NCI-H2171 (cell line): ENCODE results near the gene SHC2.
"Not testable (repeated sequence)": the region's sequence is repeated elsewhere in the genome, so short reads cannot be mapped to it uniquely, and the experiment has no call there.

Experiments used
- DNase-seq: peaks from one replicate; lab custom pipeline; 2025; lab: John Stamatoyannopoulos, UW

The SHC2 gene

DNA sequence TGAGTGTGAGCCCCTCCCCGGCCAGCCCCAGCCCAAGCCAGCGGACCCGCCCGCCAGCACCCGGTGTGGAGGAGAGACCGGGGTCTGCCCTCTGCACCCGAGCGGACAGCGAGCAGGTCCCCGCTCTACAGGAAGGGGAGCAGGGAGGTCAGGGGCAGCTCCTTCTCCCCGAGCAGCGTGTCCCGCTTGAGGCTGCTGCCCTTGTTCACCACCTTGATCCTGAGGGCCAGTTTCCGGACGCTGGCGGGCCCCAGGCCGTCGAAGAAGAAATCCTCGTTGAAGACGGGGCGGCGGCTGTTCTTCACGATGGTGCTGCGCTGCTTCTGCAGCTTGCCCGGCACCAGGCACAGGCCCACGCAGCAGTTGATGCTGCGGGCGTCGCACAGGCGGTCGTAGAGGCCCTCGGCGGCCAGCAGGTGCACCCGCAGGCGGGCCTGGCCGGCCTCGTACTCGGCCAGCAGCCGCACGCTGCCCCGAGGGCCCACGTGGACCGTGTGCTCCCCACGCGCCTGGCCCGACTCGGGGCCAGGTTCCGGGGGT is 53.8 kb downstream of the SHC2 start:
- no peak for DNase-seq

DNA sequence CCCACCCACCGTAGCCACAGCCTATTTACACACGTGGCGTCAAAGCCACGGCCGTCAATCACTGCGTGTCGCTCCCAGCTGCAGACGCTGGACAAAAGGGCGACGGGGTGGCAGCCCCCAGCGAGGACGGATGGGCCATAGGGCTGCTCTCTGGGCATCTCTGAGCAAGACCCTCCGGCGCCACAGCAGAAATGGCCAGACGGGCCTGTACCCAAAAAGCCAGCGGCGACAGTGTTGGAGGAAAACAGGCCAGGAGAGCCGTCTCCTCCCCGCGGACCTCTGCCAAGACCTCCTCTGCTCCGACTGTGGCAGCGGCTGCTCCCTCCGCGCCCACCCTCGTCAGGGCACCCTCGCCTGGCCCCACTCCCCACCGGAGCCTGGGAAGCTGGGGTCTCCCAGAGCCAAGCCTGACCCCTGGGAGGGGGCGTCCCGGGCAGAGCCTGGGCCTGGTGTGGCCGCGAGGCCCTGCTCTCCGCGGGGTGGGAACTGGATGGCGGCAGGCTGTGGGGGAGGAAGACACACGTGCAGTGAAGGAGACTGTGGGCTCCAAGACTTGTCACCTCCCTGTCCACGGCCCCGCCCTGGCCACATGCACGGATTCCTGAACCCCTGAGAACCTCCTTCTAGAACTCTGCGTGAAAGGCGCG is 54.6 kb downstream of the SHC2 start:
- DNase-seq, result no peak

DNA sequence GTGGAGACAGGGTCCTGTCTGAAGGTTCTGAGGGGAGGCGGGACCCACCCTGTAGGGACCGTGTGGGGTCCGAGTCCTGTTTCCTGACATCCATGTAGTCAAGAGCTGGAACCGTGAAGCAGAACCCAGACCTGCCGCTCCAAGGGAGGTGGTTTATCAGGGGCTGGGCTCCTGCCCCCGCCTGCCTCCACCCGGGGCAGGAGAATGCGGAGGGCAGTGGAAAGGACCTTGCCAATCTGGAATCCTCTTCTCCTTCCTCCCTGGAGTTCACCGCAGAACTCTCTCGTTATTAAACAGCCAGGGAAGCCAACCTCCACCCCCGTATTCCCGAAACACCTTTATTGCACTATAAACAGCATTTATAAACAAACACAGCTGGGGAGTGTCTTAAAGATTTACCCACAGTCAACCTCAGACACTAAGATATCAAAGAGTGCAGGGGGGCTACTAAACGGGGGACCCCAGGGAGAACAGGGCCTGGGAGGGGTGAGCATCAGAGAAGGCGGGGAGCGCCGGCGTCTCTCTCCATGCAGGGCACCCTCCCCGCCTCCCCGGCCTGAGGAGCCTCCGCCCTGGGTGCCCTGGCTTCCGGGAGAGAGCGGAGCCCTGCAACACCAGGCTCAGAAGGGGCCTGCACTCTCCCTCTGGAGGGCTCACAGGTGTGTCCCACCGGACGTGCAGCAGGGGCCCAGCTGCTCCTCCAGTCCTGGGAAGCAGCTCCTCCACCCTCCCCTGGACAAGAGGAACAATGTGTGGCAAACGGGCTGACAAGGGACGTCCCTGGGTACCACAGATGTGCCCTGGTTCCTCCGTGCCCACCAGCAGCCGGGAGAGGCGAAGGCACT is 55.5 kb downstream of the SHC2 start:
- no peak for DNase-seq

DNA sequence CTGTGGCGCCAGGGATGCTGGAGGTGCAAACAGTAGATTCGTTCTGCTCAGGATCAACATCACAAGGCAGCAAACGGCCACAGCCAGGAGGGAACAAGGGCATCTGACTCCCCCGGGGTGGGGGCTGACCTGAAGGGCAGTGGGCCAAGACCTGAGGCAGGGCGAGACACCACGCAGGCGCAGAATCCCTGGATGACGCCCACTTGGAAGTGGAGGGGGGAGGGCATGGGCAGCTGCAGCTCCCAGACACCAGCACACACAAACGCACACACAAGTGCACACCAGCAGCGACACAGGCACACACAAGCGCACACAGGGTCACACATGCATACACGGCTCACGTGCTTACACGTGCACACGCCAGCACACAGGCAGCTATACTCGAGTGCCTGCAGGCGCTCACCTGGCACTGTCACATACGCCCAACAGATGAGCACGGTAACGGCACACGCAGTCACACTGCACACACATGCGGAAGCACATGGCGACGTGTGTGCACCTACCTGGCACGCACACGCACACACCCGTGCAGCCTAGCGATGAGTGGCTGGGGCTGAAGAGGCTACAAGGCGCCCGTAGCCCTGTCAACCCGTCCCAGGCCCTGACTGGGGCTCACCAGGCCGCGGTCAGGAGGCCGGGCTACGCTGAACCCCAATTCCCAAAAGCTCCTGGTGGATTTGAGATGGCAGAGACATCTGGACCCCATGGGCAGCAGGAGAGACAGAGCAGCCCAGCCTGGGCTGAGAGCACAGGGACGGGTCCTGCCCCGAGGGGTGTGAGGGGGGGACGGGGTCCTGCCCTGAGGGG is 57.4 kb downstream of the SHC2 start:
- DNase-seq, result no peak

DNA sequence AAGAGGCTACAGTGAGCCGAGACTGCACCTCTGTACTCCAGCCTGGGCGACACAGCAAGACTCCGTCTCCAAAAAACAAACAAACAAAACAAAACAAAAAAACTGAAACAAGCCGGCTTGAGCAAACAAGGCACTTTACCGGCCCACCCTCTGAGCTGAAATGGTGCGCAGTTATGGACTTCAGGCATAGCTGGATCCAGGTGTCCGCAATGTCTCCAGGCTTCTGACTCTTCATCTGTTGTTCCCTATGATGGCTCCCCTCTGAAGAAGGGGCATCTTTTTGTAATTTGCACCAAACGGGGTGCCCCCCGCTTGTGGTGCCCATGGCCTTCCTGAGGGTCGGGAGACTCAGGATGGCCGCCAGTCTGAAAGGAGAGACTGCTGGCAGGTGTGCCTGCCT is 58.0 kb downstream of the SHC2 start:
- no peak for DNase-seq

DNA sequence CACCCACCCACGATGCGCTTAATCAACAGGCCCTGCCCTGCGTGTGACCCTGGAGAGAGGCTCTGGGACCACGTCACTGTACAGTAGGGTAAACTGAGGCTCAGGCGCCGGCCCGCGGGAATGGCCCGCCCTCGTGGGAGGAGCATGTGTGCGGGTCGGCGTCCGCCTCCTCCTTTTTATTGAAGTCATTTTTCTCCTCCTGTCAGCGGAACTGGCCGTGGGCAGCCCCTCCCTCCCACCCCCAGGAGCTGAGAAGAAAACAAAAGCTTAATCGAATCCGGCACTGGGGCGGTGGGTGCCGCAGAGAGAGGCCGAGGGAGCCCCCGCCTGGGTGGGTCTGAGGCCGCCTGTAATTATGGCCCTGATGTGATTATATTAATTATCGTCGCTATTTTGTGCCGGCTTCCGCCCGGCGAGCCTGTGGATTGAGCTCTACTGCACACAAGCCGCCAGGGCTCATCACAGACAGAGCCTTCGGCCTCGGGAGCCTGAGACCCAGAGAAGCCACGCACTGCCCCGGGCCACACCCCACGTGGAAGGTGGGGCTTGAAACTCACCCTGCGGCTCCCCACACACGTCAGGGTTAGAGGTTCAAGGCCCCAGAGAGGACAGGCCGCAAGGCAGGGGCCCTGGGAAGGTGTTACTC is 58.8 kb downstream of the SHC2 start:
- DNase-seq, result no peak

DNA sequence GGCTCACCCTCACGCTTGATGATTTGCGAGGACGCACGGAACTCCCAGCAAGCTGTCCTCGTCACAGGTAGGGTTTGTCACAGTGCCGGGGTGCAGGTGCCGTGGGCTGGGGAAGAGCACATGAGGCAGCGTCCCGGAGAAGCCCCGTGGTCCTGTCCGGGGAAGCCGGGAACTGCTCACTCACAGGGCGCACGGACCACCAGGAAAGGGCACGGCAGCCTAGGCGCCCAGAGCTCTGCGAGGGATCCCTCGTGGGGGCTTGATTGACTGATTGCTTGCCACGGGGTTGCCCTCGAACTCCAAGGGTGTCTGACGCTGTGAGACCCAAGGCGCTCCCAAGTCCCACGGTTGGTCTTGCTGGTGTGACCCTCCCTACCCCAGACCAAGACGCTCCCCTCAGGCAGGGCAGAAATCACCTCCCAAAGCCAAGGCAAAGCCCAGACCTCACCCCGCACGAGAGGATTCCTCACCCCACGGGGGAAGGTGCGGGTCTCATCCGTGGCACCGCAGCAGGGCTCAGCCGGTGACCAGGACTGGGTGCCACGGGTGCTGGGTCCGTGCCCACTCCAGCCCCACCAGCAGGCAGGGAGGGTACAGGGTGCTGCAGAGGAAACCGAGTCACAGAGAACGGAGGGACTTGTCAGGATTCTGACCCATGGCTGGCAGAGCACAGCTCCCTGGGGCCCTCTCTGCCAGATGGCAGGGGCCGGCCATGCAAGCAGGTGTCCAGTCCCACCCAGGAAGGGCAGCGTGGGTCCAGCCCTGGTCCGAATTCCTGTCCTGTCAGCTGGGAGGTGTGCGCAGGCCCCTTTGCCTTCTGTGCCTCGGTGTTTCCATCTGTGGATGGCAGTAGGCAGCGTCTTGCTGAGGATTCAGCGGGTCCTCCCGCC is 59.6 kb downstream of the SHC2 start:
- no peak for DNase-seq

DNA sequence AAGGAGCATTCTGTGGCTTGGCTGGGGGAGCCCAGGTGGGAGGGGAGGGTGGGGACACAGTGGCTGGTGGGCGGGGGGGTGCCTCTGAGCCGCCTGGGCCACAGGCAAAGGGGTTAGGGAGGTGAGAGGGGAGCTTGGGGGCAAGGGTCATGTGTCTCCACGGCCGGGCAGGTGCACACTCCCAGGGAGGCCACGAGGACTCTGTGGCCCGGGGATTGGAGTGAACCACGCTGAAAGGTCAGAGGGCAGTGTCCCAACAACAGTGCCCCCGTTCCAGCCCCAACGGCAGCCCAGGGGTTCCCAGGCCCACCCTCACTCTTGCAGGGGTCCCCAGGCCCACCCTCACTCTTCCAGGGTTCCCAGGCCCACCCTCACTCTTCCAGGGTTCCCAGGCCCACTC is 61.5 kb downstream of the SHC2 start:
- DNase-seq, result no peak

DNA sequence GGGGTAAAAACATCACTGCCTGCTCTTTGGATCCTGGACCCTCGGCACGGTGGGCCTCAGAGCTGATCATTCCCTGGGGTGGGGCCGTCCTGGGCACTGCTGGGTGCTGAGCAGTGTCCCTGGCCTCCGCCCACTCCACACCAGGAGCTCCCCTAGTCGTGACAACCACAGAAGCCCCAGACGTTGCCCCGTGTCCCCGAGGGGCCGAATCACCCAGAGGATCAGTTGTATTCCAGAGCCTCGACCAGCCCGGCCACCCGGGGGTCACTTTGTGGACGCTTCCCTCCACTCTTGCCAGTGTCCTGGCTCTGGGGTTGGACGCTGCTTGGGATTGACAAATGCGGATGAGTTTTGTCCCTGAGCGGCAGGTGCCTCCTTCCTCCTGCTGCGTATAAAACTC is 62.1 kb downstream of the SHC2 start:
- no peak for DNase-seq

DNA sequence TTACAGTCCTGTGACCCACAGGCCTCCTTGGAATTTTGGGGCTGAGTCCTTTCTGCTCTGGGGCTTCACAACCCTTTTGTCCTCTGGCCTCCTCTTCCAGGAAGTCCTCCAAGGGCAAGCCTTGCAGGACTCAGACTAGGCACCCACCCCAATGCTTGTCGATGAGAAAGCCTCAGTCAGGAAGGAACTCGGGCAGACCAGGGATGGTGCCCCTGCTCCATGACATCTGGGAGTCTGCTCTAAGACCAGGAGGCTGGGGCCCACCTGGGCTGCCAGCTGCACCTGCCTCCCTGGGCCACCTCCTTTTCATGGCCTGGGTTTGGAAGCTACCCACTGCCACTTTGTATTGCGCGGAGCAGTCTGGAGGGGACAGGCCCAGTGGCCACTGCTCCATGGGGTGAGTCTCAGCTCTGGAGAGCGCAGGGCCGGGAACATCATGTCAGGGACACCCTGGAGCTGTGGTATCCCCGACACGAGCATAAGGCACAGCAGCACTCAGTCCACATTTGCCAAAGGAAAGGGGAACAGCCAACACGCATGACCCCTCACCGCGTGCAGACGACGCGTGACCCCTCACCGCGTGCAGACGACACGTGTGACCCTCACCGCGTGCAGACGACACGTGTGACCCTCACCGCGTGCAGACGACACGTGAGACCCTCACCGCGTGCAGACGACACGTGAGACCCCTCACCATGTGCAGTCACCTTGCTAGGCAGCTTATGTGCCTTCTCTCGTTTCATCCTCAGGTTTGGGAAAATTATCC is 62.7 kb downstream of the SHC2 start:
- no peak for DNase-seq

DNA sequence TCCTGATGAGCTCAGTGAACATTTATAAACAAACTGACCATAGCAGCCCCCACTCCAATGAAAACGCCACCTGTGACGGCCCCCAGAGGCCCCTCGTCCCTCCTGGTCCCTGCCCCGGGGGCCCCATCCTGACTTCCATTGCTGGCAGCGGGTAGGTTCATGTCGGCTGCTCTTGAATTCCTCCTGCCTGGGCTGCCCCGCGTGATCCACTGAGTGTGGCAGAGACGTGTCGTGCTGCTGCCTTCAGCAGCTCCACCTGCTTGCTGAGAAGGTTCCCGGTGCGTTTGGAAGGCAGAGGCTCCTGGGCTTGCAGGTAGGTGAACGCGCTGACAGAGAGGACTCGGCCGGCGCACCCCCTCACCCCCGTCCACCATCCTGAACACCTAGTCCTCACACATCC is 63.5 kb downstream of the SHC2 start:
- no peak for DNase-seq

DNA sequence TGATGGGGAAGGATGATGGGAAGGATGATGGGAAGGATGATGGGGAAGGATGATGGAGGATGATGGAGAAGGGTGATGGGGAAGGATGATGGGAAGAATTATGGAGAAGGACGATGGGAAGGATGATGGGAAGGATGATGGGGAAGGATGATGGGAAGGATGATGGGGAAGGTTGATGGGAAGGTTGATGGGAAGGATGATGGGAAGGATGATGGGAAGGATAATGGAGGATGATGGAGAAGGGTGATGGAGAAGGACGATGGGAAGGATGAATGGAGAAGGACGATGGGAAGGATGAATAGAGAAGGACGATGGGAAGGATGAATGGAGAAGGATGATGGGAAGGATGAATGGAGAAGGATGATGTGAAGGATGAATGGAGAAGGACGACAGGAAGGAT is 65.4 kb downstream of the SHC2 start:
- no peak for DNase-seq

DNA sequence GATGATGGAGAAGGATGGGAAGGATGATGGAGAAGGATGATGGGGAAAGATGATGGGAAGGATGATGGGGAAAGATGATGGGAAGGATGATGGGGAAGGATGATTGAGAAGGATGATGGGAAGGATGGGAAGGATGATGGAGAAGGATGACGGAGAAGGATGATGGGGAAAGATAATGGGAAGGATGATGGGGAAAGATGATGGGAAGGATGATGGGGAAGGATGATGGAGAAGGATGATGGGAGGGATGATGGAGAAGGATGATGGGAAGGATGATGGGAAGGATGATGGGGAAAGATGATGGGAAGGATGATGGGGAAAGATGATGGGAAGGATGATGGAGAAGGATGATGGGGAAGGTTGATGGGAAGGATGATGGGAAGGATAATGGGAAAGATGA is 66.0 kb downstream of the SHC2 start:
- DNase-seq, result not testable (repeated sequence)

DNA sequence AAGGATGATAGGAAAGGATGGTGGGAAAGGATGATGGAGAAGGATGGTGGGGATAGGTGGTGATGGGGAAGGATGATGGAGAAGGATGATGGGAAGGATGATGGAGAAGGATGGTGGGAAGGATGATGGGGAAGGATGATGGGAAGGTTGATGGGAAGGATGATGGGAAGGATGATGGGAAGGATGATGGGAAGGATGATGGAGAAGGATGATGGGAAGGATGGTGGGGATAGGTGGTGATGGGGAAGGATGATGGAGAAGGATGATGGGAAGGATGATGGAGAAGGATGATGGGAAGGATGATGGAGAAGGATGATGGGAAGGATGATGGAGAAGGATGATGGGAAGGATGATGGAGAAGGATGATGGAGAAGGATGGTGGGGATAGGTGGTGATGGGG is 67.3 kb downstream of the SHC2 start:
- DNase-seq, result not testable (repeated sequence)

DNA sequence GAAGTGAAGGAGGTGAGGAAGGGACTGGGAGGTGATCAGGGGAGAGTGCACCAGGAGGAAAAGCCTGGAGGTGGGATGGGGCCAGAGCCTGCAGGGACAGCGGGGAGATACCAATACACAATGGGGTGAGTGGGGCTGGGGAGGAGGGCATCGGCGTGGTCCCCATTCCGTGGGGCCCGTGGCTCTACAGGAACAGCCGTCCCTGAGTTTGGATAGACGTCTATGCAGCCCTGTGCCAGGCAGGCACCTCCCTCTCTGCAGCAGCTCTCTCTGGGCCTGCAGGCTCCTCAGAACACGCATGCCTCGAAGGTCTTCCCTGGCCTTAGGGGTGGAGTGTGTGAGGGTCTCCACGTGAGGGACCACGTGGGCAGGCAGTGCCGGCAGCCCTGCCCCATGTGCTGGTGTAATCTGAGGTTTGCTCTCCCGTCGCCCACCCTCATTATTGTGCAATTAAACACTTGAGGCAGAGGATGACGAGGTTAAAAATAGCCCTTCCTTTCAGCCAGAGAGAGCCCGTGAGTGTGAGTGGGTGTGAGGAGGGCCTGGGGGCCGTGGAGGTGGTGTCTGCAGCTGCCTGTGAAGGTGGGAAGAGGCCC is 68.4 kb downstream of the SHC2 start:
- DNase-seq, result no peak

DNA sequence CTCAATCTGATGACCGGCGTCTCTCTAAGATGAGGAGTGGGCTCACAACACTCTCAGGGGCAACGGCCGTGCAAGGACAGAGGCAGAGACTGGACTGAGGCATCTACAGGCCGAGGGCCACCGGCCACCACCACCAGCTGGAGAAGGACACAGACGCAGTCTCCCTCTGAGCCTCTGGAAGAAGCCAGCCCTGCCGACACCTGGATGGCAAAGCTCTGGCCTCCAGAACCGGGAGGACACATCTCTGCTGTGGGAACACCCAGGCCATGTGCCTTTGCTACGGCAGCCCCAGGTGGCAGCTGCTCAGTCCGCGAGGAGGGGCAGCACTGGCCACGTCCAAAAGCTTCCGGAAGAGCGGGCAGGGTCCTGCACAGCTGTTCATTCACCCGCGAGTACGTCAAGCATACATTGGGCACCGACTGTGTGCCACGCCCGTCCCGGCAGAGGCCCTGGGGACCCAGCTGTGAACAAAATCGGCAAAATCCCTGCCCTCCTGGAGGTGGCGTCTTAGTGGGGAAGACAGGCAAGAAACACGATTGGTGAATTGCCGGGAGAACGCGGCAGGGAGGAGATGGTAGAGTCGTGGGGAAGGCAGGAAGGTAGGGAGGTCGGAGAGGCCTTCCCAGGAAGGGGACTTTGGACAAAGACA is 69.0 kb downstream of the SHC2 start:
- DNase-seq, result no peak

DNA sequence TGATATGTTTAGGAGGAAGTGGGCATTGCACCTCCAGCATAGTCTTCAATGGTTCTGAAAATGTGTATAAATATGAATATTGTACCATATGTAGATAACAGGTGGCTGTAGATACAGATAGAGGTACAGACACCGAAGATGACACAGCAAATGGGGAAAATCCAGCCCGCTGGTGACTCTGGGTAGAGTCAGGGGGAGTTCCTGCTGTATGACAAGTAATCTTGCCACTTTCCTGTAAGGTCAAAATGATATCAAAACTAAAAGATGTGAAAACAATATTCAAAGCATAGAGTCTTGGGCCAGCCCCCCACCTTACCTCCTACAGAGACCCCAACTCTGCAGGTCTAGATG is 69.7 kb downstream of the SHC2 start:
- no peak for DNase-seq

DNA sequence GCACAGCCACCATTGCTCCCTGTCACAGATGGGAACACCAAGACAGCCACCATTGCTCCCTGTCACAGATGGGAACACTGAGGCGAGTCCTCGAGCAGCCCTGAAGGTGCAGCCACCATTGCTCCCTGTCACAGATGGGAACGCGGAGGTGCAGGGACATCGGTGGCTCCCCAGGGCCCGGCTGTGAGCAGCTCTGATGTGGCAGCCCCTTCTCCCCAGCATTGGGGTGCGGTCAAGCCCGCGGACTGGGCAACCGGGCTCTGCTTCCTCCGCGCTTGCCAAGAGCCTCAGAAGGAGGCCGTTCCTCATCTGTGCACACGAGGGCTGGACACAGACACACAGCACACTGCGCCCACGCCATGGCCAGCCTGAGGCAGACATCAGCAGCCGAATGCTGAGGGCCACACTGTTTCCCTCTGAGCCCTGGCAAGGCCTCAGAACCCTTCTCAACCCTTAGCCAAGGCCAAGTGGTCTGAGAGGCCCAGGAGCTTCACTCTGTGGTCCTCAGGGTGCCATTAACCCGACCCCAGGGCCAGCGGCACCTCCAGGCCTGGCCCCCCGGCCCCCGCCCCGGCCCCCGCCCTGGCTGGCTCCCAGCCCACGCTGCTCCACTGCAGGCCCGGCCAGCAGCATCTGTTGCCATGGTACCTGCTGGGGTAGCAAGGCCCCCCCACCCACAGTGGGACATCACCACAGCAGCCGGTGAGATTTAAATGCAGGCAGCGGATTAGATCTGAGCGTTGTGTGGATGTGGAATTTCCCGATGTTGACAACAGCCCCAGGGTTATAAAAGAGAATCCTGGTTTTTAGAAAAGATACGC is 70.2 kb downstream of the SHC2 start:
- no peak for DNase-seq

DNA sequence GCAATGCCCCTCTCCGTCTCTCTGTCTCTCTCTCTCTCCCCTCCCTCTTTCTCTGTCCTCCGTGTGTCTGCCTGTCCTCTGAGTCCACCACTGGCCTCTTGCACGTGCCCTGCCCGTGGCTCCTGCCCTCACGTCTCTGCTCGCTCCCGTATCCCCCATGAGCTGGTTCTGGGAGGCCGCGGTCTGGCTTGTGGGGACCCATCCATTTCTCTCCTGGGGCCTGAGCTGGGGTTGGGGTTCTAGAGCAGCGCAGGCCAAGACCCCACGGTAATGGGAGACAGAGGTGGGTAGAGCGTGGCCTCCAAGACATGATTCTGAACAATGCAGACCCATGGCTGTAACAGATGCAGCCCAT is 70.9 kb downstream of the SHC2 start:
- no peak for DNase-seq
